Endothelial cell (in vitro differentiated cells): ENCODE measurements around the gene CFAP68. TPM values are rescaled to one million over a fixed set of nuclear protein-coding genes. Genes with fewer than 3 reads are reported as not detected.
"Not testable (repeated sequence)": the region's sequence is repeated elsewhere in the genome, so short reads cannot be mapped to it uniquely, and the experiment has no call there.

Source experiments
- DNase-seq: peaks from one replicate; pipeline ENCODE4 v3.0.0; 2021; ENCODE audit warnings: low spot score
- H3K27ac Mint-ChIP-seq: one replicate; pipeline ENCODE4 v1.8.0; 2021; ENCODE audit warnings: mixed read lengths, inconsistent platforms; ENCODE audit not compliant: unreplicated experiment
- H3K27me3 Mint-ChIP-seq: one replicate; pipeline ENCODE4 v1.8.0; 2021; ENCODE audit warnings: mild to moderate bottlenecking, moderate library complexity, mixed read lengths, inconsistent platforms; ENCODE audit not compliant: unreplicated experiment
- H3K36me3 Mint-ChIP-seq: one replicate; pipeline ENCODE4 v1.8.0; 2021; ENCODE audit warnings: mild to moderate bottlenecking, low read depth, mixed read lengths, inconsistent platforms; ENCODE audit not compliant: unreplicated experiment
- H3K4me1 Mint-ChIP-seq: one replicate; pipeline ENCODE4 v1.8.0; 2021; ENCODE audit warnings: mild to moderate bottlenecking, mixed read lengths, inconsistent platforms; ENCODE audit not compliant: unreplicated experiment
- H3K4me3 Mint-ChIP-seq: one replicate; pipeline ENCODE4 v1.8.0; 2021; ENCODE audit warnings: mild to moderate bottlenecking, mixed read lengths, inconsistent platforms; ENCODE audit not compliant: unreplicated experiment
- H3K9me3 Mint-ChIP-seq: one replicate; pipeline ENCODE4 v1.8.0; 2021; ENCODE audit warnings: mixed read lengths, inconsistent platforms; ENCODE audit not compliant: unreplicated experiment
- CTCF ChIP-seq: fragments of 200-600 bp; sonication (generic); IDR thresholded peaks from one replicate; pipeline ENCODE4 v1.5.0; 2021; ENCODE audit warnings: antibody characterized with exemption; ENCODE audit not compliant: unreplicated experiment
- total RNA-seq: library from RNA; stranded (reverse); fragmentation: NEBNext Ultra II Directional; extraction: Animal tissue kit (Norgen Biotek cat#: 25700); gene quantifications from one replicate; pipeline ENCODE4 v1.2.1, GENCODE V29; 2021; ENCODE audit not compliant: unreplicated experiment

Gene CFAP68
- total RNA-seq, 1 donor from 2014 or later, result 35.6 TPM

GRCh38 chr11:111878385-111878848 lies 924 bp upstream of the CFAP68 start:
- Mint-ChIP-seq H3K36me3 (no peaks in the 10 kb centered on the region), H3K27me3 (no peaks in the 10 kb centered on the region), H3K9me3 (no peaks in the 10 kb centered on the region), H3K4me1 (peaks cover 11% of the 10 kb centered on the region), H3K27ac (peak overlapping the region; percentile 39), H3K4me3 (peak overlapping the region; percentile 96)
- TF ChIP-seq CTCF, result no peak
- peak; percentile 6 for DNase-seq

- peak overlapping the region; percentile 98 for H3K27ac Mint-ChIP-seq
- DNase-seq, result no peak
- H3K9me3 Mint-ChIP-seq, result no peaks in the 10 kb centered on the region
- H3K27me3 Mint-ChIP-seq, result no peaks in the 10 kb centered on the region
- H3K36me3 Mint-ChIP-seq, result no peaks in the 10 kb centered on the region
- H3K4me3 Mint-ChIP-seq, result peak overlapping the region; percentile 96
- H3K4me1 Mint-ChIP-seq, result peaks cover 11% of the 10 kb centered on the region
- no peak for TF ChIP-seq CTCF
Measured at GRCh38 chr11:111879637-111879960, 258 bp downstream of the CFAP68 start.

- Mint-ChIP-seq H3K4me1 (peaks cover 11% of the 10 kb centered on the region), H3K4me3 (no peak overlapping the region), H3K27ac (no peak overlapping the region), H3K36me3 (no peaks in the 10 kb centered on the region), H3K27me3 (no peaks in the 10 kb centered on the region), H3K9me3 (no peaks in the 10 kb centered on the region)
- DNase-seq, result no peak
- no peak for TF ChIP-seq CTCF
Measured at GRCh38 chr11:111882202-111882601, 2.9 kb downstream of the CFAP68 start.

GRCh38 chr11:111885053-111885452 lies 5.7 kb downstream of the CFAP68 start:
- not testable (repeated sequence) for H3K27ac Mint-ChIP-seq, DNase-seq, H3K9me3 Mint-ChIP-seq, H3K4me3 Mint-ChIP-seq, H3K27me3 Mint-ChIP-seq, H3K36me3 Mint-ChIP-seq, H3K4me1 Mint-ChIP-seq

GRCh38 chr11:111886032-111886431 lies 6.7 kb downstream of the CFAP68 start:
- DNase-seq, result no peak
- Mint-ChIP-seq H3K4me3 (no peak overlapping the region), H3K27ac (no peak overlapping the region), H3K36me3 (no peaks in the 10 kb centered on the region), H3K4me1 (no peaks in the 10 kb centered on the region), H3K9me3 (no peaks in the 10 kb centered on the region), H3K27me3 (no peaks in the 10 kb centered on the region)
- TF ChIP-seq CTCF, result no peak

- Mint-ChIP-seq H3K36me3 (no peaks in the 10 kb centered on the region), H3K4me1 (no peaks in the 10 kb centered on the region)
Measured at GRCh38 chr11:111886844-111887243, 7.5 kb downstream of the CFAP68 start.

More at GRCh38 chr11:111886844-111887243, 7.5 kb downstream of the CFAP68 start:
- Mint-ChIP-seq H3K27ac (no peak overlapping the region), H3K4me3 (no peak overlapping the region), H3K27me3 (no peaks in the 10 kb centered on the region), H3K9me3 (no peaks in the 10 kb centered on the region)
- DNase-seq, result no peak
- TF ChIP-seq CTCF, result no peak
